ENCODE measurements around the gene TMEM247. TPM values are rescaled to one million over a fixed set of nuclear protein-coding genes. Genes with fewer than 3 reads are reported as not detected.

The TMEM247 gene
- total RNA-seq = not detected in 2 replicates

GRCh38 chr2:46479265-46479664, at the start of gene TMEM247:
Gene TMEM247, plus strand, starts transcription at chr2:46479565.

Other genes with a start within 250 kb of the TMEM247 start
- gene EPAS1, start 182.2 kb upstream of the TMEM247 start, total RNA-seq = 13.2 and 23.0 TPM in 2 replicates
- 32.3 and 38.2 TPM in 2 replicates for gene RHOQ, start 62.9 kb downstream of the TMEM247 start, total RNA-seq
- 4.9 and 5.5 TPM in 2 replicates for gene ATP6V1E2, start 63.0 kb downstream of the TMEM247 start, total RNA-seq
- gene PIGF, start 137.5 kb downstream of the TMEM247 start, total RNA-seq = 18.4 and 20.5 TPM in 2 replicates
- 8.5 and 12.1 TPM in 2 replicates for gene CRIPT, start 137.7 kb downstream of the TMEM247 start, total RNA-seq
- 16.8 and 18.0 TPM in 2 replicates for gene SOCS5, start 219.7 kb downstream of the TMEM247 start, total RNA-seq

All from bronchus fibroblast of lung (primary cell).